C4-2B (cell line): Measurements from ENCODE around the gene TMEM256.
"Not testable (repeated sequence)": the region's sequence is repeated elsewhere in the genome, so short reads cannot be mapped to it uniquely, and the experiment has no call there.

ENCODE experiments used
- H3K27ac ChIP-seq: fragments of 450-650 bp; 2 replicates; pipeline ENCODE4 v1.5.1; 2017
- CTCF ChIP-seq: fragments of 450-650 bp; conservative IDR thresholded peaks from 2 replicates; pipeline ENCODE4 v1.5.1; 2017; ENCODE audit warnings: mild to moderate bottlenecking
- ZFX ChIP-seq: fragments of 450-650 bp; IDR thresholded peaks from 2 replicates; pipeline ENCODE4 v1.6.1; 2017

TMEM256 gene

GRCh38 chr17:7374353-7374752, 29.5 kb downstream of the TMEM256 start:
- H3K27ac ChIP-seq: no peak overlapping the region
- TF ChIP-seq CTCF: no peak
- TF ChIP-seq ZFX: no peak

GRCh38 chr17:7370853-7371252, 33.0 kb downstream of the TMEM256 start:
- TF ChIP-seq ZFX: no peak
- no peak for TF ChIP-seq CTCF
- H3K27ac ChIP-seq: no peak overlapping the region

GRCh38 chr17:7369825-7370224, 34.1 kb downstream of the TMEM256 start:
- TF ChIP-seq CTCF (no peak), ZFX (no peak)
- no peak overlapping the region for H3K27ac ChIP-seq

GRCh38 chr17:7368599-7368994, 35.3 kb downstream of the TMEM256 start:
- H3K27ac ChIP-seq: not testable (repeated sequence)

GRCh38 chr17:7367918-7368598, 35.8 kb downstream of the TMEM256 start:
- TF ChIP-seq CTCF (no peak), ZFX (no peak)

GRCh38 chr17:7367083-7367482, 36.8 kb downstream of the TMEM256 start:
- TF ChIP-seq ZFX: no peak

More at GRCh38 chr17:7367918-7368598, 35.8 kb downstream of the TMEM256 start:
- H3K27ac ChIP-seq: no peak overlapping the region

GRCh38 chr17:7365963-7366362, 37.9 kb downstream of the TMEM256 start:
- H3K27ac ChIP-seq: not testable (repeated sequence)

More at GRCh38 chr17:7367083-7367482, 36.8 kb downstream of the TMEM256 start:
- H3K27ac ChIP-seq: no peak overlapping the region

GRCh38 chr17:7363311-7363710, 40.6 kb downstream of the TMEM256 start:
- no peak overlapping the region for H3K27ac ChIP-seq
- TF ChIP-seq CTCF: no peak
- no peak for TF ChIP-seq ZFX

- TF ChIP-seq ZFX: no peak
- TF ChIP-seq CTCF: no peak
- H3K27ac ChIP-seq: no peak overlapping the region
Observed at GRCh38 chr17:7361906-7362305, 42.0 kb downstream of the TMEM256 start.
